ENCODE data around the gene EYA2. TPM values are rescaled to one million over a fixed set of nuclear protein-coding genes. Genes with fewer than 3 reads are reported as not detected.

EYA2 gene
- total RNA-seq, 4 donors from 2014 or later = 0.60 to 4.0 (median 0.99) TPM

GRCh38 chr20:47018381-47018780, 123.7 kb downstream of the EYA2 start:
- no peaks in the 10 kb centered on the region for H3K9me3 ChIP-seq
- H3K27me3 ChIP-seq = no peaks in the 10 kb centered on the region
- H3K4me1 ChIP-seq = no peaks in the 10 kb centered on the region
- no peak overlapping the region for H3K4me3 ChIP-seq
- TF ChIP-seq POLR2A (IDR thresholded peaks at IDR 0.05) (no peak), CTCF (IDR thresholded peaks at IDR 0.05 in 4 of 5, conservative IDR thresholded peaks at IDR 0.05 in 1 of 5) (no peak)
- H3K36me3 ChIP-seq = no peaks in the 10 kb centered on the region
- in situ Hi-C loops (cut with MboI; ENCODE audit: low sequenced_read_pairs in 4 of 4) (loop anchor here in 1 of 4 donors (25.0 kb wide), 1 partner anchor 256 kb away; no protein-coding TSS in a partner anchor), intact Hi-C loops (cut with DNase I; ENCODE audit: low total_unique reads) (no loop called here)
- ATAC-seq = no peak
- H3K27ac ChIP-seq = no peak overlapping the region
- DNase-seq = no peak

- Histone ChIP-seq H3K4me1 (no peaks in the 10 kb centered on the region), H3K27me3 (no peaks in the 10 kb centered on the region), H3K36me3 (no peaks in the 10 kb centered on the region), H3K4me3 (no peak overlapping the region), H3K27ac (no peak overlapping the region), H3K9me3 (no peaks in the 10 kb centered on the region)
- ATAC-seq (peak in 1 of 2 donors; percentile 70), DNase-seq (no peak)
- in situ Hi-C loops (cut with MboI; ENCODE audit: low sequenced_read_pairs in 4 of 4) = loop anchor here in 1 of 4 donors (25.0 kb wide), 1 partner anchor 257 kb away; no protein-coding TSS in a partner anchor
- TF ChIP-seq POLR2A (IDR thresholded peaks at IDR 0.05) (no peak), CTCF (IDR thresholded peaks at IDR 0.05 in 4 of 5, conservative IDR thresholded peaks at IDR 0.05 in 1 of 5) (no peak)
- intact Hi-C loops (cut with DNase I; ENCODE audit: low total_unique reads) = no loop called here
Measured at GRCh38 chr20:47019121-47019824, 124.6 kb downstream of the EYA2 start.

GRCh38 chr20:47020231-47020630, 125.6 kb downstream of the EYA2 start:
- TF ChIP-seq CTCF (IDR thresholded peaks at IDR 0.05 in 4 of 5, conservative IDR thresholded peaks at IDR 0.05 in 1 of 5) (no peak), POLR2A (IDR thresholded peaks at IDR 0.05) (no peak)
- Histone ChIP-seq H3K27me3 (no peaks in the 10 kb centered on the region), H3K4me3 (no peak overlapping the region), H3K36me3 (no peaks in the 10 kb centered on the region), H3K27ac (no peak overlapping the region), H3K4me1 (no peaks in the 10 kb centered on the region), H3K9me3 (no peaks in the 10 kb centered on the region)
- ATAC-seq (no peak), DNase-seq (no peak)
- in situ Hi-C loops (cut with MboI; ENCODE audit: low sequenced_read_pairs in 4 of 4) (loop anchor here in 1 of 4 donors (25.0 kb wide), 1 partner anchor 258 kb away; no protein-coding TSS in a partner anchor), intact Hi-C loops (cut with DNase I; ENCODE audit: low total_unique reads) (no loop called here)

GRCh38 chr20:47021850-47022249, 127.2 kb downstream of the EYA2 start:
- in situ Hi-C loops (cut with MboI; ENCODE audit: low sequenced_read_pairs in 4 of 4) = loop anchor here in 1 of 4 donors (25.0 kb wide), 1 partner anchor 260 kb away; no protein-coding TSS in a partner anchor
- Histone ChIP-seq H3K27ac (no peak overlapping the region), H3K36me3 (no peaks in the 10 kb centered on the region), H3K27me3 (no peaks in the 10 kb centered on the region), H3K9me3 (no peaks in the 10 kb centered on the region), H3K4me3 (no peak overlapping the region), H3K4me1 (no peaks in the 10 kb centered on the region)
- no peak for TF ChIP-seq POLR2A (IDR thresholded peaks at IDR 0.05)
- intact Hi-C loops (cut with DNase I; ENCODE audit: low total_unique reads) = no loop called here
- DNase-seq (no peak), ATAC-seq (no peak)

- H3K36me3 ChIP-seq = no peaks in the 10 kb centered on the region
- H3K4me1 ChIP-seq = no peaks in the 10 kb centered on the region
- no peak for TF ChIP-seq CTCF (IDR thresholded peaks at IDR 0.05 in 4 of 5, conservative IDR thresholded peaks at IDR 0.05 in 1 of 5)
- TF ChIP-seq POLR2A (IDR thresholded peaks at IDR 0.05) = no peak
- peaks cover 0 to 4% (median 0%) of the 10 kb centered on the region in 3 donors for H3K9me3 ChIP-seq
- H3K27ac ChIP-seq = no peak overlapping the region
- no peaks in the 10 kb centered on the region for H3K27me3 ChIP-seq
- no peak overlapping the region for H3K4me3 ChIP-seq
- DNase-seq = no peak
- in situ Hi-C loops (cut with MboI; ENCODE audit: low sequenced_read_pairs in 4 of 4) (loop anchor here in 1 of 4 donors (25.0 kb wide), 1 partner anchor 262 kb away; no protein-coding TSS in a partner anchor), intact Hi-C loops (cut with DNase I; ENCODE audit: low total_unique reads) (no loop called here)
- no peak for ATAC-seq
Measured at GRCh38 chr20:47024461-47024937, 129.9 kb downstream of the EYA2 start.
